Measurements from ENCODE around the gene CLDN19. TPM values are rescaled to one million over a fixed set of nuclear protein-coding genes. Genes with fewer than 3 reads are reported as not detected.

Gene CLDN19
- total RNA-seq, 1 donor from 2014 or later: 0.19 TPM

GRCh38 chr1:42748461-42749410, 8.7 kb upstream of the CLDN19 start:
- Histone ChIP-seq H3K27me3 (no peaks in the 10 kb centered on the region), H3K4me2 (no peak overlapping the region), H4K20me1 (ENCODE audit: low read depth) (no peaks in the 10 kb centered on the region), H3K9ac (no peak overlapping the region), H3K4me1 (no peaks in the 10 kb centered on the region), H3K36me3 (peaks cover 9% of the 10 kb centered on the region), H3K79me2 (ENCODE audit: low read depth) (no peaks in the 10 kb centered on the region), H3K9me3 (ENCODE audit: low read depth) (no peaks in the 10 kb centered on the region), H3K27ac (no peak overlapping the region), H3K4me3 (no peak overlapping the region), H3F3A (ENCODE audit: low read depth) (no peaks in the 10 kb centered on the region), H2AFZ (replicated peaks) (no peak overlapping the region)
- H3K4me1 Mint-ChIP-seq: peaks cover under 1% of the 10 kb centered on the region
- no peak overlapping the region for H3K27ac Mint-ChIP-seq
- peaks cover 2% of the 10 kb centered on the region for H3K27me3 Mint-ChIP-seq (ENCODE audit: insufficient read depth, low read depth)
- peaks cover 57% of the 10 kb centered on the region for H3K36me3 Mint-ChIP-seq
- H3K4me3 Mint-ChIP-seq: no peak overlapping the region
- peaks cover 12% of the 10 kb centered on the region for H3K9me3 Mint-ChIP-seq
- TF ChIP-seq EZH2 (IDR thresholded peaks at IDR 0.05) (no peak), EZH2phosphoT487 (IDR thresholded peaks at IDR 0.05) (no peak), CTCF (IDR thresholded peaks at IDR 0.05) (no peak)
- DNase-seq (ENCODE audit: low spot score): no peak

- H3K36me3 ChIP-seq: peaks cover 9% of the 10 kb centered on the region
Observed at GRCh38 chr1:42748021-42748420, 8.0 kb upstream of the CLDN19 start.

GRCh38 chr1:42747125-42747524, 7.1 kb upstream of the CLDN19 start:
- no peak overlapping the region for H3K4me2 ChIP-seq
- Mint-ChIP-seq H3K27ac (no peak overlapping the region), H3K4me3 (no peak overlapping the region), H3K36me3 (peaks cover 44% of the 10 kb centered on the region), H3K9me3 (peaks cover 8% of the 10 kb centered on the region), H3K27me3 (ENCODE audit: insufficient read depth, low read depth) (peaks cover 8% of the 10 kb centered on the region), H3K4me1 (peaks cover 16% of the 10 kb centered on the region)
- H3K27ac ChIP-seq: no peak overlapping the region
- H3K27me3 ChIP-seq: no peaks in the 10 kb centered on the region
- no peak overlapping the region for H3K4me3 ChIP-seq
- H3F3A ChIP-seq (ENCODE audit: low read depth): no peaks in the 10 kb centered on the region
- H2AFZ ChIP-seq (replicated peaks): no peak overlapping the region
- H3K36me3 ChIP-seq: peaks cover 7% of the 10 kb centered on the region
- DNase-seq (ENCODE audit: low spot score): peak; percentile 71
- TF ChIP-seq CTCF (IDR thresholded peaks at IDR 0.05) (peak; percentile 71), EZH2phosphoT487 (IDR thresholded peaks at IDR 0.05) (no peak)
- H3K9ac ChIP-seq: no peak overlapping the region
- H3K79me2 ChIP-seq (ENCODE audit: low read depth): no peaks in the 10 kb centered on the region
- no peaks in the 10 kb centered on the region for H4K20me1 ChIP-seq (ENCODE audit: low read depth)
- H3K4me1 ChIP-seq: no peaks in the 10 kb centered on the region
- H3K9me3 ChIP-seq (ENCODE audit: low read depth): no peaks in the 10 kb centered on the region

More at GRCh38 chr1:42748021-42748420, 8.0 kb upstream of the CLDN19 start:
- Histone ChIP-seq H3K9me3 (ENCODE audit: low read depth) (no peaks in the 10 kb centered on the region), H3F3A (ENCODE audit: low read depth) (no peaks in the 10 kb centered on the region), H3K4me2 (no peak overlapping the region), H4K20me1 (ENCODE audit: low read depth) (no peaks in the 10 kb centered on the region), H3K27ac (no peak overlapping the region), H3K79me2 (ENCODE audit: low read depth) (no peaks in the 10 kb centered on the region), H3K9ac (no peak overlapping the region), H3K4me1 (no peaks in the 10 kb centered on the region), H3K27me3 (no peaks in the 10 kb centered on the region), H3K4me3 (no peak overlapping the region), H2AFZ (replicated peaks) (no peak overlapping the region)
- peaks cover 4% of the 10 kb centered on the region for H3K27me3 Mint-ChIP-seq (ENCODE audit: insufficient read depth, low read depth)
- H3K27ac Mint-ChIP-seq: no peak overlapping the region
- peaks cover 12% of the 10 kb centered on the region for H3K9me3 Mint-ChIP-seq
- TF ChIP-seq CTCF (IDR thresholded peaks at IDR 0.05): no peak
- no peak for TF ChIP-seq EZH2 (IDR thresholded peaks at IDR 0.05)
- no peak for TF ChIP-seq EZH2phosphoT487 (IDR thresholded peaks at IDR 0.05)
- peaks cover 53% of the 10 kb centered on the region for H3K36me3 Mint-ChIP-seq
- H3K4me1 Mint-ChIP-seq: peaks cover 7% of the 10 kb centered on the region
- DNase-seq (ENCODE audit: low spot score): no peak
- H3K4me3 Mint-ChIP-seq: no peak overlapping the region

All from neural progenitor cell (in vitro differentiated cells).